Lung microvascular endothelial cell (primary cell): ENCODE measurements around the gene ADGRB3. TPM values are rescaled to one million over a fixed set of nuclear protein-coding genes. Genes with fewer than 3 reads are reported as not detected.

Source experiments
- DNase-seq, 2 donors: peaks; one replicate each; pipeline versions ENCODE4 v3.0.0 to v3.0.0-alpha.2; 2010; ENCODE audit warnings: low read depth in 2 of 2
- total RNA-seq: library from RNA; depleted of rRNA; stranded (reverse); fragments of >200 nt; gene quantifications from 2 replicates; pipeline ENCODE4 v1.2.1, GENCODE V29; 2014

ADGRB3 gene
- total RNA-seq, 1 donor from 2014 or later = not detected

GRCh38 chr6:69026243-69026642 lies 391.2 kb downstream of the ADGRB3 start:
- peak in 1 of 2 donors; percentile 57 for DNase-seq

GRCh38 chr6:69026715-69027114 lies 391.6 kb downstream of the ADGRB3 start:
- DNase-seq = peak in 1 of 2 donors; percentile 30

GRCh38 chr6:69027861-69028260 lies 392.8 kb downstream of the ADGRB3 start:
- DNase-seq = no peak

GRCh38 chr6:69038841-69039240 lies 403.8 kb downstream of the ADGRB3 start:
- no peak for DNase-seq

GRCh38 chr6:69042297-69042696 lies 407.2 kb downstream of the ADGRB3 start:
- no peak for DNase-seq

- DNase-seq = no peak
Measured at GRCh38 chr6:69044534-69044933, 409.5 kb downstream of the ADGRB3 start.

- no peak for DNase-seq
Measured at GRCh38 chr6:69059413-69059812, 424.3 kb downstream of the ADGRB3 start.

- no peak for DNase-seq
Measured at GRCh38 chr6:69061066-69061465, 426.0 kb downstream of the ADGRB3 start.

GRCh38 chr6:69063401-69063800 lies 428.3 kb downstream of the ADGRB3 start:
- no peak for DNase-seq

GRCh38 chr6:69064226-69064625 lies 429.1 kb downstream of the ADGRB3 start:
- no peak for DNase-seq

GRCh38 chr6:69069881-69070280 lies 434.8 kb downstream of the ADGRB3 start:
- DNase-seq = no peak

GRCh38 chr6:69072796-69073195 lies 437.7 kb downstream of the ADGRB3 start:
- no peak for DNase-seq

- no peak for DNase-seq
Measured at GRCh38 chr6:69084746-69085335, 449.8 kb downstream of the ADGRB3 start.

GRCh38 chr6:69086689-69087088 lies 451.6 kb downstream of the ADGRB3 start:
- no peak for DNase-seq

- DNase-seq = no peak
Measured at GRCh38 chr6:69089539-69089938, 454.5 kb downstream of the ADGRB3 start.

GRCh38 chr6:69090132-69090531 lies 455.1 kb downstream of the ADGRB3 start:
- peak in 1 of 2 donors; percentile 4 for DNase-seq

- no peak for DNase-seq
Measured at GRCh38 chr6:69096681-69097080, 461.6 kb downstream of the ADGRB3 start.

GRCh38 chr6:69097948-69098347 lies 462.9 kb downstream of the ADGRB3 start:
- no peak for DNase-seq

GRCh38 chr6:69098910-69099309 lies 463.8 kb downstream of the ADGRB3 start:
- no peak for DNase-seq

GRCh38 chr6:69100772-69101171 lies 465.7 kb downstream of the ADGRB3 start:
- DNase-seq = no peak

GRCh38 chr6:69102416-69102815 lies 467.3 kb downstream of the ADGRB3 start:
- no peak for DNase-seq

- DNase-seq = no peak
Measured at GRCh38 chr6:69105288-69105687, 470.2 kb downstream of the ADGRB3 start.

- no peak for DNase-seq
Measured at GRCh38 chr6:69106511-69106910, 471.4 kb downstream of the ADGRB3 start.

- no peak for DNase-seq
Measured at GRCh38 chr6:69111301-69111700, 476.2 kb downstream of the ADGRB3 start.
